ENCODE data around the gene THBS1.

The THBS1 gene

GRCh38 chr15:39629371-39629770 lies 48.5 kb downstream of the THBS1 start:
- ChIA-PET CTCF (interaction anchor here (1.4 kb wide), 1 partner anchor 127 kb away, joined by 4 read pairs; no protein-coding TSS in a partner anchor), POLR2A (interaction anchor here (0.6 kb wide), 1 partner anchor 148 kb away, joined by 3 read pairs; no protein-coding TSS in a partner anchor)
- TF ChIP-seq NFRKB (IDR thresholded peaks at IDR 0.05) (no peak), SUZ12 (IDR thresholded peaks at IDR 0.05) (no peak), L3MBTL2 (conservative IDR thresholded peaks at IDR 0.05) (no peak), BHLHE40 (IDR thresholded peaks at IDR 0.05; ENCODE audit: borderline replicate concordance) (no peak)
- no peak for DNase-seq (ENCODE audit: extremely low spot score)

GRCh38 chr15:39629906-39630305 lies 49.0 kb downstream of the THBS1 start:
- DNase-seq (ENCODE audit: extremely low spot score) = no peak
- ChIA-PET POLR2A (no interaction called here), CTCF (interaction anchor here (0.8 kb wide), 1 partner anchor 11 kb away, joined by 3 read pairs; no protein-coding TSS in a partner anchor)
- TF ChIP-seq CTBP1 (IDR thresholded peaks at IDR 0.05; ENCODE audit: borderline replicate concordance) (no peak), TARDBP (IDR thresholded peaks at IDR 0.05) (no peak), FOXM1 (IDR thresholded peaks at IDR 0.05; ENCODE audit: borderline replicate concordance) (no peak), BHLHE40 (IDR thresholded peaks at IDR 0.05; ENCODE audit: borderline replicate concordance) (no peak), L3MBTL2 (conservative IDR thresholded peaks at IDR 0.05) (no peak), HDGF (IDR thresholded peaks at IDR 0.05; ENCODE audit: borderline replicate concordance) (no peak), FOXA1 (IDR thresholded peaks at IDR 0.05) (no peak), SUZ12 (IDR thresholded peaks at IDR 0.05) (no peak), ZNF384 (IDR thresholded peaks at IDR 0.05) (no peak), PKNOX1 (IDR thresholded peaks at IDR 0.05) (no peak), NFRKB (IDR thresholded peaks at IDR 0.05) (no peak), ARNT (IDR thresholded peaks at IDR 0.05) (no peak)

- ChIA-PET POLR2A (no interaction called here), CTCF (no interaction called here)
- TF ChIP-seq FOXM1 (IDR thresholded peaks at IDR 0.05; ENCODE audit: borderline replicate concordance) (no peak), ZNF384 (IDR thresholded peaks at IDR 0.05) (no peak), TARDBP (IDR thresholded peaks at IDR 0.05) (no peak), L3MBTL2 (conservative IDR thresholded peaks at IDR 0.05) (no peak), FOXA1 (IDR thresholded peaks at IDR 0.05) (no peak), SP1 (IDR thresholded peaks at IDR 0.05) (no peak), ELF4 (IDR thresholded peaks at IDR 0.05) (no peak), ARNT (IDR thresholded peaks at IDR 0.05) (no peak), CTBP1 (IDR thresholded peaks at IDR 0.05; ENCODE audit: borderline replicate concordance) (no peak), BHLHE40 (IDR thresholded peaks at IDR 0.05; ENCODE audit: borderline replicate concordance) (no peak), PKNOX1 (IDR thresholded peaks at IDR 0.05) (no peak), HDGF (IDR thresholded peaks at IDR 0.05; ENCODE audit: borderline replicate concordance) (no peak), LEF1 (IDR thresholded peaks at IDR 0.05; ENCODE audit: borderline replicate concordance) (no peak), FOXK2 (IDR thresholded peaks at IDR 0.05) (no peak), NFRKB (IDR thresholded peaks at IDR 0.05) (no peak), SUZ12 (IDR thresholded peaks at IDR 0.05) (no peak)
- no peak for DNase-seq (ENCODE audit: extremely low spot score)
Observed at GRCh38 chr15:39631357-39631756, 50.5 kb downstream of the THBS1 start.

GRCh38 chr15:39638041-39638440 lies 57.2 kb downstream of the THBS1 start:
- ChIA-PET POLR2A (no interaction called here), CTCF (no interaction called here)
- TF ChIP-seq HDGF (IDR thresholded peaks at IDR 0.05; ENCODE audit: borderline replicate concordance) (no peak), CTBP1 (IDR thresholded peaks at IDR 0.05; ENCODE audit: borderline replicate concordance) (no peak), NFRKB (IDR thresholded peaks at IDR 0.05) (no peak)

GRCh38 chr15:39639037-39639436 lies 58.2 kb downstream of the THBS1 start:
- POLR2A ChIA-PET = no interaction called here
- no peak for DNase-seq (ENCODE audit: extremely low spot score)
- CTCF ChIA-PET = no interaction called here
- no peak for TF ChIP-seq HDGF (IDR thresholded peaks at IDR 0.05; ENCODE audit: borderline replicate concordance)
- no peak for TF ChIP-seq ARNT (IDR thresholded peaks at IDR 0.05)
- no peak for TF ChIP-seq FOXA1 (IDR thresholded peaks at IDR 0.05)

More at GRCh38 chr15:39638041-39638440, 57.2 kb downstream of the THBS1 start:
- no peak for DNase-seq (ENCODE audit: extremely low spot score)

GRCh38 chr15:39640665-39641064 lies 59.8 kb downstream of the THBS1 start:
- ChIA-PET POLR2A (no interaction called here), CTCF (interaction anchor here (1.0 kb wide), 1 partner anchor 11 kb away, joined by 3 read pairs; no protein-coding TSS in a partner anchor)
- TF ChIP-seq ELF4 (IDR thresholded peaks at IDR 0.05) (no peak), NFRKB (IDR thresholded peaks at IDR 0.05) (no peak), BHLHE40 (IDR thresholded peaks at IDR 0.05; ENCODE audit: borderline replicate concordance) (no peak), FOXK2 (IDR thresholded peaks at IDR 0.05) (no peak), PKNOX1 (IDR thresholded peaks at IDR 0.05) (no peak), SP1 (IDR thresholded peaks at IDR 0.05) (no peak), FOXM1 (IDR thresholded peaks at IDR 0.05; ENCODE audit: borderline replicate concordance) (no peak), ZNF384 (IDR thresholded peaks at IDR 0.05) (no peak), ARNT (IDR thresholded peaks at IDR 0.05) (no peak), CTBP1 (IDR thresholded peaks at IDR 0.05; ENCODE audit: borderline replicate concordance) (no peak), TARDBP (IDR thresholded peaks at IDR 0.05) (no peak), L3MBTL2 (conservative IDR thresholded peaks at IDR 0.05) (no peak), HDGF (IDR thresholded peaks at IDR 0.05; ENCODE audit: borderline replicate concordance) (no peak), LEF1 (IDR thresholded peaks at IDR 0.05; ENCODE audit: borderline replicate concordance) (no peak), FOXA1 (IDR thresholded peaks at IDR 0.05) (no peak), SUZ12 (IDR thresholded peaks at IDR 0.05) (no peak)
- no peak for DNase-seq (ENCODE audit: extremely low spot score)
